ENCODE results near the gene BACH2.
"Not testable (repeated sequence)": the region's sequence is repeated elsewhere in the genome, so short reads cannot be mapped to it uniquely, and the experiment has no call there.

Gene BACH2

GRCh38 chr6:90131125-90131524 lies 165.5 kb downstream of the BACH2 start:
- H2BK120ac ChIP-seq (ENCODE audit: low read depth, low read length) = no peak overlapping the region
- H3K36me3 ChIP-seq (ENCODE audit: control insufficient read depth in 1 of 2, insufficient read depth in 2 of 2, low read depth in 1 of 2, low read length in 2 of 2) = no peaks in the 10 kb centered on the region
- H3K4ac ChIP-seq (ENCODE audit: low read depth in 1 of 2, low read length in 2 of 2) = no peak overlapping the region
- H3K4me2 ChIP-seq (ENCODE audit: low read length, poor library complexity, severe bottlenecking) = no peak overlapping the region
- 85% methylated on average over 1 of the region's 1 CpG for WGBS
- no peak overlapping the region for H2BK5ac ChIP-seq (ENCODE audit: low read depth, low read length, poor library complexity, severe bottlenecking)
- H2BK12ac ChIP-seq (ENCODE audit: low read length in 2 of 2) = no peak overlapping the region
- no peak overlapping the region for H3K14ac ChIP-seq (ENCODE audit: low read length in 2 of 2)
- no peak overlapping the region for H3K27ac ChIP-seq (ENCODE audit: low read length, poor library complexity, severe bottlenecking)
- H3K4me1 ChIP-seq (ENCODE audit: control insufficient read depth, insufficient read depth, low read depth, low read length) = no peaks in the 10 kb centered on the region
- H4K91ac ChIP-seq (ENCODE audit: low read length) = no peak overlapping the region
- no peak overlapping the region for H2AK5ac ChIP-seq (ENCODE audit: low read length, severe bottlenecking)
- no peak overlapping the region for H2BK15ac ChIP-seq (ENCODE audit: low read depth, poor library complexity, severe bottlenecking)
- DNase-seq = no peak
- H2AFZ ChIP-seq (ENCODE audit: low read depth, low read length) = no peak overlapping the region
- H3K18ac ChIP-seq (ENCODE audit: low read depth in 1 of 2, low read length in 2 of 2) = no peak overlapping the region
- H4K8ac ChIP-seq (ENCODE audit: low read length) = no peak overlapping the region
- H3K9me3 ChIP-seq (ENCODE audit: control insufficient read depth, low read length) = no peaks in the 10 kb centered on the region
- H3K27me3 ChIP-seq (ENCODE audit: control insufficient read depth in 1 of 2, insufficient read depth in 1 of 2, low read length in 2 of 2) = peaks cover 0 to 21% of the 10 kb centered on the region in 2 experiments
- no peaks in the 10 kb centered on the region for H3K79me1 ChIP-seq (replicated peaks; ENCODE audit: low read length, poor library complexity, severe bottlenecking)
- peak overlapping the region in 1 of 2 experiments; percentile 43 for H3K4me3 ChIP-seq (ENCODE audit: insufficient read depth in 1 of 2, low read depth in 1 of 2, low read length in 2 of 2)
- no peak overlapping the region for H3K23ac ChIP-seq (ENCODE audit: low read length in 2 of 2)
- H3K9ac ChIP-seq (ENCODE audit: low read length) = peak overlapping the region; percentile 76

DNA sequence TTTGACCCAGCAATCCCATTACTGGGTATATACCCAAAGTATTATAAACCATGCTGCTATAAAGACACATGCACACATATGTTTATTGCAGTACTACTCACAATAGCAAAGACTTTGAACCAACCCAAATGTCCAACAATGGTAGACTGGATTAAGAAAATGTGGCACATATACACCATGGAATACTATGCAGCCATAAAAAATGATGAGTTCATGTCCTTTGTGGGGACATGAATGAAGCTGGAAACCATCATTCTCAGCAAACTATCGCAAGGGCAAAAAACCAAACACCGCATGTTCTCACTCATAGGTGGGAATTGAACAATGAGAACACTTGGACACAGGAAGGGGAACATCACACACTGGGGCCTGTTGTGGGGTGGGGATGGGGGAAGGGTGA lies 168.0 kb downstream of the BACH2 start:
- H2BK120ac ChIP-seq (ENCODE audit: low read depth, low read length); H3K79me1 ChIP-seq (replicated peaks; ENCODE audit: low read length, poor library complexity, severe bottlenecking); H3K4me3 ChIP-seq (ENCODE audit: insufficient read depth in 1 of 2, low read depth in 1 of 2, low read length in 2 of 2); H3K4me2 ChIP-seq (ENCODE audit: low read length, poor library complexity, severe bottlenecking); H2BK15ac ChIP-seq (ENCODE audit: low read depth, poor library complexity, severe bottlenecking); H3K18ac ChIP-seq (ENCODE audit: low read depth in 1 of 2, low read length in 2 of 2); H2AK5ac ChIP-seq (ENCODE audit: low read length, severe bottlenecking); H3K27ac ChIP-seq (ENCODE audit: low read length, poor library complexity, severe bottlenecking); H3K23ac ChIP-seq (ENCODE audit: low read length in 2 of 2); H3K9me3 ChIP-seq (ENCODE audit: control insufficient read depth, low read length); H2AFZ ChIP-seq (ENCODE audit: low read depth, low read length); H3K14ac ChIP-seq (ENCODE audit: low read length in 2 of 2); H4K8ac ChIP-seq (ENCODE audit: low read length); H2BK12ac ChIP-seq (ENCODE audit: low read length in 2 of 2); H3K36me3 ChIP-seq (ENCODE audit: control insufficient read depth in 1 of 2, insufficient read depth in 2 of 2, low read depth in 1 of 2, low read length in 2 of 2); H3K4ac ChIP-seq (ENCODE audit: low read depth in 1 of 2, low read length in 2 of 2); H2BK5ac ChIP-seq (ENCODE audit: low read depth, low read length, poor library complexity, severe bottlenecking); H3K4me1 ChIP-seq (ENCODE audit: control insufficient read depth, insufficient read depth, low read depth, low read length); H4K91ac ChIP-seq (ENCODE audit: low read length); DNase-seq; H3K9ac ChIP-seq (ENCODE audit: low read length): not testable (repeated sequence)
- H3K27me3 ChIP-seq (ENCODE audit: control insufficient read depth in 1 of 2, insufficient read depth in 1 of 2, low read length in 2 of 2) = peaks cover 6 to 20% of the 10 kb centered on the region in 2 experiments
- no CpG with 5 or more reads among the region's 2 CpGs for WGBS

DNA sequence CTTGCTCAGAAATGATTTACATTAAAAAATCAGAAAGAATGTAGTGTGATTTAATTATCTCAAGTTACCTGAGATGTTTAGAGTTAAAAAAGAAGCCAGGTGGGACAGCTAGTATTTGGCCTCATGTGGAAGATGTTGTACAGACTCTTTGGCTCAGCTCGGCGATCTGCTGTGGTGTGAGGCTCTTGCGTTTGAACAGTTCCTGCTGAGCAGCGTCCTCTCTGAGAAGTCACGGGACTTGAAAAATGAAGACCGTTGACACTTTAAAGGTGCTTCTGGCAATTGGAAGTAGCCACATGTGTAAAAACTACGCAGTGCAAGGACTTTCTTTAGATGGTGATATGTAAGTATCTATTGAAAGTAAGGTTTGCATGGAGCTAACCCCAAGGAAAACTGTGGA lies 169.0 kb downstream of the BACH2 start:
- Histone ChIP-seq H2BK15ac (ENCODE audit: low read depth, poor library complexity, severe bottlenecking) (no peak overlapping the region), H2AK5ac (ENCODE audit: low read length, severe bottlenecking) (no peak overlapping the region), H3K4me3 (ENCODE audit: insufficient read depth in 1 of 2, low read depth in 1 of 2, low read length in 2 of 2) (no peak overlapping the region), H4K8ac (ENCODE audit: low read length) (no peak overlapping the region), H2BK120ac (ENCODE audit: low read depth, low read length) (no peak overlapping the region), H2AFZ (ENCODE audit: low read depth, low read length) (no peak overlapping the region), H3K79me1 (replicated peaks; ENCODE audit: low read length, poor library complexity, severe bottlenecking) (no peaks in the 10 kb centered on the region), H3K4me2 (ENCODE audit: low read length, poor library complexity, severe bottlenecking) (no peak overlapping the region), H3K4ac (ENCODE audit: low read depth in 1 of 2, low read length in 2 of 2) (no peak overlapping the region), H3K4me1 (ENCODE audit: control insufficient read depth, insufficient read depth, low read depth, low read length) (no peaks in the 10 kb centered on the region), H3K36me3 (ENCODE audit: control insufficient read depth in 1 of 2, insufficient read depth in 2 of 2, low read depth in 1 of 2, low read length in 2 of 2) (no peaks in the 10 kb centered on the region), H3K9me3 (ENCODE audit: control insufficient read depth, low read length) (no peaks in the 10 kb centered on the region), H2BK5ac (ENCODE audit: low read depth, low read length, poor library complexity, severe bottlenecking) (no peak overlapping the region), H3K9ac (ENCODE audit: low read length) (no peak overlapping the region), H3K27me3 (ENCODE audit: control insufficient read depth in 1 of 2, insufficient read depth in 1 of 2, low read length in 2 of 2) (peaks cover 6 to 18% of the 10 kb centered on the region in 2 experiments), H3K27ac (ENCODE audit: low read length, poor library complexity, severe bottlenecking) (no peak overlapping the region), H3K23ac (ENCODE audit: low read length in 2 of 2) (no peak overlapping the region), H3K18ac (ENCODE audit: low read depth in 1 of 2, low read length in 2 of 2) (no peak overlapping the region), H2BK12ac (ENCODE audit: low read length in 2 of 2) (no peak overlapping the region), H4K91ac (ENCODE audit: low read length) (no peak overlapping the region), H3K14ac (ENCODE audit: low read length in 2 of 2) (no peak overlapping the region)
- WGBS = 94% methylated on average over 7 of the region's 7 CpGs
- DNase-seq = no peak

GRCh38 chr6:90126839-90127238 lies 169.8 kb downstream of the BACH2 start:
- no peak overlapping the region for H2BK120ac ChIP-seq (ENCODE audit: low read depth, low read length)
- no peak overlapping the region for H3K4me3 ChIP-seq (ENCODE audit: insufficient read depth in 1 of 2, low read depth in 1 of 2, low read length in 2 of 2)
- H3K9ac ChIP-seq (ENCODE audit: low read length) = no peak overlapping the region
- H2BK5ac ChIP-seq (ENCODE audit: low read depth, low read length, poor library complexity, severe bottlenecking) = no peak overlapping the region
- H3K27ac ChIP-seq (ENCODE audit: low read length, poor library complexity, severe bottlenecking) = no peak overlapping the region
- peaks cover 6 to 10% of the 10 kb centered on the region in 2 experiments for H3K27me3 ChIP-seq (ENCODE audit: control insufficient read depth in 1 of 2, insufficient read depth in 1 of 2, low read length in 2 of 2)
- H2AK5ac ChIP-seq (ENCODE audit: low read length, severe bottlenecking) = no peak overlapping the region
- 89% methylated on average over 4 of the region's 4 CpGs for WGBS
- no peak overlapping the region for H3K18ac ChIP-seq (ENCODE audit: low read depth in 1 of 2, low read length in 2 of 2)
- no peaks in the 10 kb centered on the region for H3K4me1 ChIP-seq (ENCODE audit: control insufficient read depth, insufficient read depth, low read depth, low read length)
- no peak overlapping the region for H2BK12ac ChIP-seq (ENCODE audit: low read length in 2 of 2)
- H3K23ac ChIP-seq (ENCODE audit: low read length in 2 of 2) = no peak overlapping the region
- no peak overlapping the region for H3K4ac ChIP-seq (ENCODE audit: low read depth in 1 of 2, low read length in 2 of 2)
- DNase-seq = no peak
- H3K14ac ChIP-seq (ENCODE audit: low read length in 2 of 2) = no peak overlapping the region
- no peaks in the 10 kb centered on the region for H3K79me1 ChIP-seq (replicated peaks; ENCODE audit: low read length, poor library complexity, severe bottlenecking)
- H2AFZ ChIP-seq (ENCODE audit: low read depth, low read length) = no peak overlapping the region
- peak overlapping the region; percentile 52 for H2BK15ac ChIP-seq (ENCODE audit: low read depth, poor library complexity, severe bottlenecking)
- H3K4me2 ChIP-seq (ENCODE audit: low read length, poor library complexity, severe bottlenecking) = peak overlapping the region; percentile 29
- H4K8ac ChIP-seq (ENCODE audit: low read length) = no peak overlapping the region
- H4K91ac ChIP-seq (ENCODE audit: low read length) = no peak overlapping the region
- no peaks in the 10 kb centered on the region for H3K9me3 ChIP-seq (ENCODE audit: control insufficient read depth, low read length)
- no peaks in the 10 kb centered on the region for H3K36me3 ChIP-seq (ENCODE audit: control insufficient read depth in 1 of 2, insufficient read depth in 2 of 2, low read depth in 1 of 2, low read length in 2 of 2)
